GM19467 (cell line): Measurements from ENCODE around the gene TMEM107.
A peak's percentile ranks its signal among the peaks of the same experiment; 100 is the strongest.
"Not testable (repeated sequence)": the region's sequence is repeated elsewhere in the genome, so short reads cannot be mapped to it uniquely, and the experiment has no call there.

Experiments
- ATAC-seq: cut with Tn5 transposase; IDR thresholded peaks from one replicate; pipeline ENCODE4 v1.9.1; 2021; ENCODE audit warnings: mild to moderate bottlenecking, moderate library complexity; ENCODE audit not compliant: unreplicated experiment

The TMEM107 gene

GRCh38 chr17:8189711-8190477, 13.7 kb upstream of the TMEM107 start, which contains the start of gene BORCS6:
BORCS6 (minus strand) TSS chr17:8190180; CDS start chr17:8190140, 40 bp downstream.
- peak; percentile 47 for ATAC-seq

GRCh38 chr17:8189041-8189710, 13.0 kb upstream of the TMEM107 start:
- ATAC-seq: no peak

GRCh38 chr17:8188263-8188839, 12.2 kb upstream of the TMEM107 start:
- ATAC-seq: no peak

- ATAC-seq: peak; percentile 20
These were observed 11.5 kb upstream of the TMEM107 start for GRCh38 chr17:8187517-8188262.

GRCh38 chr17:8186787-8187516, 10.8 kb upstream of the TMEM107 start:
- peak; percentile 24 for ATAC-seq

GRCh38 chr17:8186446-8186786, 10.2 kb upstream of the TMEM107 start:
- ATAC-seq: no peak

- ATAC-seq: no peak
These were observed 9.6 kb upstream of the TMEM107 start for GRCh38 chr17:8185582-8186445.

GRCh38 chr17:8176998-8177731, 985 bp upstream of the TMEM107 start:
- no peak for ATAC-seq

GRCh38 chr17:8175795-8176196, 384 bp downstream of the TMEM107 start:
- no peak for ATAC-seq

GRCh38 chr17:8173871-8174322, 2.3 kb downstream of the TMEM107 start:
- no peak for ATAC-seq

GRCh38 chr17:8173056-8173870, 2.9 kb downstream of the TMEM107 start:
- peak; percentile 64 for ATAC-seq

GRCh38 chr17:8170186-8170585, 6.0 kb downstream of the TMEM107 start:
- not testable (repeated sequence) for ATAC-seq

- no peak for ATAC-seq
These were observed 8.7 kb downstream of the TMEM107 start for GRCh38 chr17:8167526-8167925.

GRCh38 chr17:8166731-8167130, 9.4 kb downstream of the TMEM107 start:
- ATAC-seq: no peak

GRCh38 chr17:8164815-8165131, 11.4 kb downstream of the TMEM107 start:
- ATAC-seq: no peak

- ATAC-seq: no peak
These were observed 12.0 kb downstream of the TMEM107 start for GRCh38 chr17:8163978-8164814.
